Iris pigment epithelial cell (primary cell): ENCODE data around the gene PPP6R2.

Experiments used
- DNase-seq: peaks from one replicate; pipeline ENCODE4 v3.0.0-alpha.2; 2011; ENCODE audit warnings: low read depth

The PPP6R2 gene

GRCh38 chr22:50305393-50305922 lies 37.7 kb upstream of the PPP6R2 start:
- DNase-seq: no peak

- peak; percentile 92 for DNase-seq
Observed at GRCh38 chr22:50305923-50306566, 37.1 kb upstream of the PPP6R2 start.

- DNase-seq: peak; percentile 79
Observed at GRCh38 chr22:50306753-50307749, 36.1 kb upstream of the PPP6R2 start, which contains the start of gene PLXNB2. TSS of gene PLXNB2 (minus strand) at chr22:50307646. CDS start at chr22:50290584, 17,062 bp downstream.

GRCh38 chr22:50307890-50308596 lies 35.1 kb upstream of the PPP6R2 start:
- DNase-seq: no peak

GRCh38 chr22:50308597-50308935 lies 34.6 kb upstream of the PPP6R2 start:
- no peak for DNase-seq

GRCh38 chr22:50308986-50309600 lies 34.0 kb upstream of the PPP6R2 start:
- no peak for DNase-seq

- no peak for DNase-seq
Observed at GRCh38 chr22:50309601-50309991, 33.5 kb upstream of the PPP6R2 start.

- no peak for DNase-seq
Observed at GRCh38 chr22:50310031-50310722, 33.0 kb upstream of the PPP6R2 start.

- no peak for DNase-seq
Observed at GRCh38 chr22:50310949-50311444, 32.1 kb upstream of the PPP6R2 start.

GRCh38 chr22:50311606-50312351 lies 31.3 kb upstream of the PPP6R2 start:
- DNase-seq: no peak

GRCh38 chr22:50312371-50312770 lies 30.8 kb upstream of the PPP6R2 start:
- no peak for DNase-seq

GRCh38 chr22:50313021-50313420 lies 30.1 kb upstream of the PPP6R2 start:
- DNase-seq: no peak

GRCh38 chr22:50313600-50313999 lies 29.5 kb upstream of the PPP6R2 start:
- no peak for DNase-seq

GRCh38 chr22:50314081-50314454 lies 29.1 kb upstream of the PPP6R2 start:
- no peak for DNase-seq

- no peak for DNase-seq
Observed at GRCh38 chr22:50314455-50315288, 28.5 kb upstream of the PPP6R2 start.

- no peak for DNase-seq
Observed at GRCh38 chr22:50315289-50316113, 27.6 kb upstream of the PPP6R2 start.

- DNase-seq: no peak
Observed at GRCh38 chr22:50316114-50317065, 26.7 kb upstream of the PPP6R2 start.
